ENCODE results near the gene DNA2.

DNA sequence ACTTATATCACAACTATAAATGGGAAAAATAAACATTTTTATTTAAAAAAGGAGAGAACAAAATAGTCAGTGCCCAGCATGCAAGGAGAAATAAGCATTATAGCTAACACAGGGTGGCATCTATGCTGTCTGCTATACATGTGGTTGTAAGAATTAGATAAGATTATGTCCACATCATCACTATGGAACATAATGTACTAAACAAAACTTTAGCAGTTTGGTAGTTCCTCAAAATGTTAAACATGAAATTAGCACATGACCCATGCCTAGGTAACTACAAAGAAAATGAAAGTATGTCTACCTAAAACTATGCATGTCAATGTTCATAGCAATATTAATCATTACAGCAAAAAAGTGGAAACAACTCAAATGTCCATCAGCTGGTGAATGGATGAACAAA lies 36.0 kb downstream of the DNA2 start:
- TF ChIP-seq, protein P1, sequence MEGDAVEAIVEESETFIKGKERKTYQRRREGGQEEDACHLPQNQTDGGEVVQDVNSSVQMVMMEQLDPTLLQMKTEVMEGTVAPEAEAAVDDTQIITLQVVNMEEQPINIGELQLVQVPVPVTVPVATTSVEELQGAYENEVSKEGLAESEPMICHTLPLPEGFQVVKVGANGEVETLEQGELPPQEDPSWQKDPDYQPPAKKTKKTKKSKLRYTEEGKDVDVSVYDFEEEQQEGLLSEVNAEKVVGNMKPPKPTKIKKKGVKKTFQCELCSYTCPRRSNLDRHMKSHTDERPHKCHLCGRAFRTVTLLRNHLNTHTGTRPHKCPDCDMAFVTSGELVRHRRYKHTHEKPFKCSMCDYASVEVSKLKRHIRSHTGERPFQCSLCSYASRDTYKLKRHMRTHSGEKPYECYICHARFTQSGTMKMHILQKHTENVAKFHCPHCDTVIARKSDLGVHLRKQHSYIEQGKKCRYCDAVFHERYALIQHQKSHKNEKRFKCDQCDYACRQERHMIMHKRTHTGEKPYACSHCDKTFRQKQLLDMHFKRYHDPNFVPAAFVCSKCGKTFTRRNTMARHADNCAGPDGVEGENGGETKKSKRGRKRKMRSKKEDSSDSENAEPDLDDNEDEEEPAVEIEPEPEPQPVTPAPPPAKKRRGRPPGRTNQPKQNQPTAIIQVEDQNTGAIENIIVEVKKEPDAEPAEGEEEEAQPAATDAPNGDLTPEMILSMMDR (IDR thresholded peaks at IDR 0.05), result no peak
- TF ChIP-seq, protein P2, sequence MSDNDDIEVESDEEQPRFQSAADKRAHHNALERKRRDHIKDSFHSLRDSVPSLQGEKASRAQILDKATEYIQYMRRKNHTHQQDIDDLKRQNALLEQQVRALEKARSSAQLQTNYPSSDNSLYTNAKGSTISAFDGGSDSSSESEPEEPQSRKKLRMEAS (IDR thresholded peaks at IDR 0.05; ENCODE audit: low read depth), result no peak
- TF ChIP-seq POLR2AphosphoS5 (IDR thresholded peaks at IDR 0.05; ENCODE audit: low read depth, low read length) (no peak), EP300 (IDR thresholded peaks at IDR 0.05; ENCODE audit: borderline replicate concordance in 1 of 2, low read depth in 1 of 2, low read length in 1 of 2) (no peak), MEF2A (IDR thresholded peaks at IDR 0.05; ENCODE audit: borderline replicate concordance, low read depth) (no peak), YY1 (IDR thresholded peaks at IDR 0.05; ENCODE audit: low read depth) (no peak), TAF1 (IDR thresholded peaks at IDR 0.05; ENCODE audit: borderline replicate concordance, low read depth, low read length) (no peak), RFX5 (IDR thresholded peaks at IDR 0.05; ENCODE audit: low read length) (no peak), JUND (IDR thresholded peaks at IDR 0.05) (no peak)
- TF ChIP-seq, protein P3, sequence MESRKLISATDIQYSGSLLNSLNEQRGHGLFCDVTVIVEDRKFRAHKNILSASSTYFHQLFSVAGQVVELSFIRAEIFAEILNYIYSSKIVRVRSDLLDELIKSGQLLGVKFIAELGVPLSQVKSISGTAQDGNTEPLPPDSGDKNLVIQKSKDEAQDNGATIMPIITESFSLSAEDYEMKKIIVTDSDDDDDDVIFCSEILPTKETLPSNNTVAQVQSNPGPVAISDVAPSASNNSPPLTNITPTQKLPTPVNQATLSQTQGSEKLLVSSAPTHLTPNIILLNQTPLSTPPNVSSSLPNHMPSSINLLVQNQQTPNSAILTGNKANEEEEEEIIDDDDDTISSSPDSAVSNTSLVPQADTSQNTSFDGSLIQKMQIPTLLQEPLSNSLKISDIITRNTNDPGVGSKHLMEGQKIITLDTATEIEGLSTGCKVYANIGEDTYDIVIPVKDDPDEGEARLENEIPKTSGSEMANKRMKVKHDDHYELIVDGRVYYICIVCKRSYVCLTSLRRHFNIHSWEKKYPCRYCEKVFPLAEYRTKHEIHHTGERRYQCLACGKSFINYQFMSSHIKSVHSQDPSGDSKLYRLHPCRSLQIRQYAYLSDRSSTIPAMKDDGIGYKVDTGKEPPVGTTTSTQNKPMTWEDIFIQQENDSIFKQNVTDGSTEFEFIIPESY (IDR thresholded peaks at IDR 0.05; ENCODE audit: borderline replicate concordance, low read depth), result no peak
- TF ChIP-seq, protein P4, sequence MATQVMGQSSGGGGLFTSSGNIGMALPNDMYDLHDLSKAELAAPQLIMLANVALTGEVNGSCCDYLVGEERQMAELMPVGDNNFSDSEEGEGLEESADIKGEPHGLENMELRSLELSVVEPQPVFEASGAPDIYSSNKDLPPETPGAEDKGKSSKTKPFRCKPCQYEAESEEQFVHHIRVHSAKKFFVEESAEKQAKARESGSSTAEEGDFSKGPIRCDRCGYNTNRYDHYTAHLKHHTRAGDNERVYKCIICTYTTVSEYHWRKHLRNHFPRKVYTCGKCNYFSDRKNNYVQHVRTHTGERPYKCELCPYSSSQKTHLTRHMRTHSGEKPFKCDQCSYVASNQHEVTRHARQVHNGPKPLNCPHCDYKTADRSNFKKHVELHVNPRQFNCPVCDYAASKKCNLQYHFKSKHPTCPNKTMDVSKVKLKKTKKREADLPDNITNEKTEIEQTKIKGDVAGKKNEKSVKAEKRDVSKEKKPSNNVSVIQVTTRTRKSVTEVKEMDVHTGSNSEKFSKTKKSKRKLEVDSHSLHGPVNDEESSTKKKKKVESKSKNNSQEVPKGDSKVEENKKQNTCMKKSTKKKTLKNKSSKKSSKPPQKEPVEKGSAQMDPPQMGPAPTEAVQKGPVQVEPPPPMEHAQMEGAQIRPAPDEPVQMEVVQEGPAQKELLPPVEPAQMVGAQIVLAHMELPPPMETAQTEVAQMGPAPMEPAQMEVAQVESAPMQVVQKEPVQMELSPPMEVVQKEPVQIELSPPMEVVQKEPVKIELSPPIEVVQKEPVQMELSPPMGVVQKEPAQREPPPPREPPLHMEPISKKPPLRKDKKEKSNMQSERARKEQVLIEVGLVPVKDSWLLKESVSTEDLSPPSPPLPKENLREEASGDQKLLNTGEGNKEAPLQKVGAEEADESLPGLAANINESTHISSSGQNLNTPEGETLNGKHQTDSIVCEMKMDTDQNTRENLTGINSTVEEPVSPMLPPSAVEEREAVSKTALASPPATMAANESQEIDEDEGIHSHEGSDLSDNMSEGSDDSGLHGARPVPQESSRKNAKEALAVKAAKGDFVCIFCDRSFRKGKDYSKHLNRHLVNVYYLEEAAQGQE (IDR thresholded peaks at IDR 0.05; ENCODE audit: low read depth, low read length), result no peak
